A673 (cell line): Measurements from ENCODE around the gene GPR137.

Source experiments
- CTCF ChIP-seq: fragments of 300-800, 200-600 bp; sonication (generic); conservative IDR thresholded peaks from 2 replicates; pipeline ENCODE4 v1.5.1; 2017; ENCODE audit warnings: low read depth, mild to moderate bottlenecking, antibody characterized with exemption, low read length, moderate library complexity, mixed read lengths
- EZH2 ChIP-seq: fragments of 200-600 bp; sonication (generic); IDR thresholded peaks from 2 replicates; pipeline ENCODE4 v1.6.1; 2017; ENCODE audit warnings: borderline replicate concordance, low read depth, mild to moderate bottlenecking, mixed read lengths, antibody characterized with exemption, low read length; ENCODE audit not compliant: poor library complexity, severe bottlenecking

- no peak for TF ChIP-seq CTCF
- no peak for TF ChIP-seq EZH2
Measured at GRCh38 chr11:64254326-64254725, 31.3 kb upstream of the GPR137 start.
